H9 (cell line): ENCODE results near the gene TANGO6. TPM values are rescaled to one million over a fixed set of nuclear protein-coding genes. Genes with fewer than 3 reads are reported as not detected.

ENCODE experiments used
- DNase-seq: peaks from one replicate; pipeline ENCODE4 v3.0.0-alpha.2; 2017
- H2AFZ ChIP-seq: one replicate; pipeline ENCODE4 v1.6.1; 2013; ENCODE audit warnings: mild to moderate bottlenecking, low read length, control low read depth, moderate library complexity
- H2AK5ac ChIP-seq: 2 replicates; pipeline ENCODE4 v1.6.1; 2013; ENCODE audit warnings: low read length, control low read depth, mixed read lengths; ENCODE audit not compliant: insufficient read length
- H2BK120ac ChIP-seq: one replicate; pipeline ENCODE4 v1.6.1; 2013; ENCODE audit warnings: low read depth, mild to moderate bottlenecking, low read length, control low read depth, inconsistent platforms; ENCODE audit not compliant: poor library complexity, severe bottlenecking
- H2BK12ac ChIP-seq: 2 replicates; pipeline ENCODE4 v1.6.1; 2013; ENCODE audit warnings: low read length, control low read depth, mixed read lengths, low read depth; ENCODE audit not compliant: insufficient read length
- H2BK15ac ChIP-seq: 2 replicates; pipeline ENCODE4 v1.6.1; 2013; ENCODE audit warnings: low read depth, low read length, control low read depth
- H2BK20ac ChIP-seq: one replicate; pipeline ENCODE4 v1.6.1; 2013; ENCODE audit warnings: low read depth, mild to moderate bottlenecking, low read length, control low read depth, inconsistent platforms; ENCODE audit not compliant: poor library complexity, severe bottlenecking
- H2BK5ac ChIP-seq: 2 replicates; pipeline ENCODE4 v1.6.1; 2013; ENCODE audit warnings: low read length, control low read depth, mixed read lengths; ENCODE audit not compliant: insufficient read length
- H3K14ac ChIP-seq: 2 replicates; pipeline ENCODE4 v1.6.1; 2013; ENCODE audit warnings: low read length, control low read depth; ENCODE audit not compliant: insufficient read depth
- H3K18ac ChIP-seq: 2 replicates; pipeline ENCODE4 v1.6.1; 2013; ENCODE audit warnings: low read depth, mild to moderate bottlenecking, mixed read lengths, low read length, control low read depth; ENCODE audit not compliant: insufficient read length
- H3K23ac ChIP-seq: 2 replicates; pipeline ENCODE4 v1.6.1; 2013; ENCODE audit warnings: low read length, control low read depth, mixed read lengths, low read depth; ENCODE audit not compliant: insufficient read length
- H3K23me2 ChIP-seq: 2 replicates; pipeline ENCODE4 v1.6.1; 2013; ENCODE audit warnings: low read depth, mild to moderate bottlenecking, mixed read lengths, low read length, control low read depth; ENCODE audit not compliant: insufficient read length, poor library complexity, severe bottlenecking
- H3K27ac ChIP-seq: 2 replicates; pipeline ENCODE4 v1.5.1; 2013; ENCODE audit warnings: low read length, control low read depth, mixed read lengths, low read depth; ENCODE audit not compliant: insufficient read length
- H3K27me3 ChIP-seq: 2 replicates; pipeline ENCODE4 v1.6.1; 2013; ENCODE audit warnings: low read length, control low read depth, inconsistent platforms; ENCODE audit not compliant: insufficient read depth
- H3K4ac ChIP-seq: 2 replicates; pipeline ENCODE4 v1.6.1; 2013; ENCODE audit warnings: low read depth, mild to moderate bottlenecking, control low read depth, inconsistent platforms, low read length, moderate library complexity
- H3K4me1 ChIP-seq: 2 replicates; pipeline ENCODE4 v1.6.1; 2013; ENCODE audit warnings: low read length, control low read depth, inconsistent platforms; ENCODE audit not compliant: insufficient read depth
- H3K4me2 ChIP-seq: 2 replicates; pipeline ENCODE4 v1.6.1; 2013; ENCODE audit warnings: low read length, control low read depth, mixed read lengths; ENCODE audit not compliant: insufficient read length, insufficient read depth
- H3K56ac ChIP-seq: 2 replicates; pipeline ENCODE4 v1.6.1; 2013; ENCODE audit warnings: low read depth, mild to moderate bottlenecking, mixed read lengths, low read length, control low read depth; ENCODE audit not compliant: insufficient read length
- H3K79me1 ChIP-seq: 2 replicates; pipeline ENCODE4 v1.6.1; 2013; ENCODE audit warnings: low read depth, mild to moderate bottlenecking, moderate library complexity, low read length, control low read depth, inconsistent platforms; ENCODE audit not compliant: insufficient read depth, poor library complexity, severe bottlenecking
- H3K79me2 ChIP-seq: 2 replicates; pipeline ENCODE4 v1.6.1; 2013; ENCODE audit warnings: low read length, control low read depth, inconsistent platforms; ENCODE audit not compliant: insufficient read depth
- H3K9ac ChIP-seq: 2 replicates; pipeline ENCODE4 v1.6.1; 2013; ENCODE audit warnings: low read length, control low read depth, mixed read lengths; ENCODE audit not compliant: insufficient read length; ENCODE audit errors: extremely low read depth
- H3K9me3 ChIP-seq: one replicate; pipeline ENCODE4 v1.6.1; 2013; ENCODE audit warnings: low read depth, low read length, inconsistent platforms; ENCODE audit not compliant: control insufficient read depth
- H3T11ph ChIP-seq: one replicate; pipeline ENCODE4 v1.6.1; 2013; ENCODE audit warnings: mild to moderate bottlenecking, low read length, control low read depth, inconsistent platforms
- H4K20me1 ChIP-seq: one replicate; pipeline ENCODE4 v1.6.1; 2013; ENCODE audit not compliant: control insufficient read depth, insufficient read length, insufficient read depth
- H4K5ac ChIP-seq: 2 replicates; pipeline ENCODE4 v1.6.1; 2013; ENCODE audit warnings: low read depth, mild to moderate bottlenecking, mixed read lengths, low read length, control low read depth; ENCODE audit not compliant: insufficient read length
- H4K8ac ChIP-seq: replicated peaks from 2 replicates; pipeline ENCODE4 v1.6.1; 2013; ENCODE audit warnings: low read length, control low read depth, mixed read lengths, low read depth; ENCODE audit not compliant: insufficient read length
- H4K91ac ChIP-seq: 2 replicates; pipeline ENCODE4 v1.6.1; 2013; ENCODE audit warnings: low read depth, mild to moderate bottlenecking, moderate library complexity, mixed read lengths, low read length, control low read depth; ENCODE audit not compliant: insufficient read length
- H3K27ac Mint-ChIP-seq, 3 experiments: 2 replicates in 2 of 3; 3 replicates in 1 of 3; pipeline ENCODE4 v1.8.0; 2020 to 2021; ENCODE audit warnings: mixed read lengths in 3 of 3, mild to moderate bottlenecking in 1 of 3, moderate library complexity in 1 of 3
- H3K27me3 Mint-ChIP-seq: 2 replicates; pipeline ENCODE4 v1.8.0; 2021; ENCODE audit warnings: low read depth, mild to moderate bottlenecking, moderate library complexity, mixed read lengths
- H3K36me3 Mint-ChIP-seq, 3 experiments: 2 replicates in 2 of 3; 3 replicates in 1 of 3; pipeline ENCODE4 v1.8.0; 2020 to 2021; ENCODE audit warnings: low read depth in 3 of 3, mixed read lengths in 3 of 3; ENCODE audit not compliant: insufficient read depth in 1 of 3
- H3K4me1 Mint-ChIP-seq, 2 experiments: 2 replicates each; pipeline ENCODE4 v1.8.0; 2020; ENCODE audit warnings: mixed read lengths in 2 of 2
- H3K4me3 Mint-ChIP-seq, 2 experiments: 2 replicates in 1 of 2; 3 replicates in 1 of 2; pipeline ENCODE4 v1.8.0; 2020 to 2021; ENCODE audit warnings: mild to moderate bottlenecking in 2 of 2, mixed read lengths in 2 of 2, moderate library complexity in 1 of 2
- H3K9me3 Mint-ChIP-seq, 2 experiments: 2 replicates in 1 of 2; 3 replicates in 1 of 2; pipeline ENCODE4 v1.8.0; 2020; ENCODE audit warnings: mild to moderate bottlenecking in 2 of 2, mixed read lengths in 2 of 2, moderate library complexity in 1 of 2
- WGBS: extraction: QIAGEN DNeasy Blood & Tissue Kit; methylation state at CpG from one replicate; pipeline ENCODE4 v1.1.7; 2013; ENCODE audit warnings: missing lambda C conversion rate, low lambda C conversion rate, mixed read lengths; ENCODE audit not compliant: insufficient read length; ENCODE audit errors: extremely low coverage; 5-methylcytosine and 5-hydroxymethylcytosine counted together
- total RNA-seq: library from RNA; stranded (reverse); gene quantifications from 2 replicates; pipeline ENCODE4 v1.2.1, GENCODE V29; 2021
- TF ChIP-seq, protein P1 (sequence below): fragments of 200-600 bp; sonication (generic); conservative IDR thresholded peaks from 3 replicates; pipeline ENCODE4 v1.8.0; 2021; ENCODE audit warnings: antibody characterized with exemption, mild to moderate bottlenecking

The TANGO6 gene
- total RNA-seq, 1 experiment from 2014 or later: 12.0 TPM

DNA sequence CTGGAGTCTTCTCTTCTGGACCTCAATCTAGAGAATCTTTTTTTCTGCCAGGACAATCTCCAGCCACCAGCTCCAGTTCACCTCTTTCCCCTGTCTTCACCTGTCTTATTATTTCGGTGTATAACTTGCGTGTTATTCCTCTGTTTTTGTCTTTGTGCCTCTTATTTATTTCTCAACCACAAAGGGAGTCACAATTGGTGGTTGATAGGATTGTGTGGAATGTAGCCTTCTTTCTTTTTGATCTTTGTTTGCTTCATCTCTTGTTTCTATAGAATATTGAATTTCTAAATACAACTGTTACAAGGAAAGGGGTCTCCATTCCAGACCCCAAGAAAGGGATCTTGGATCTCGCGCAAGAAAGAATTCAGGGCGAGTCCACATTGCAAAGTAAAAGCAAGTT, 226.2 kb downstream of the TANGO6 start:
- Histone ChIP-seq H3K56ac (no peak overlapping the region), H3K4me2 (no peak overlapping the region), H3K14ac (no peak overlapping the region), H2AK5ac (no peak overlapping the region), H3K4me1 (peaks cover 21% of the 10 kb centered on the region; the same call in 1 of the 2 replicates), H4K91ac (no peak overlapping the region), H3K79me1 (no peaks in the 10 kb centered on the region), H3K9me3 (no peaks in the 10 kb centered on the region), H2BK12ac (no peak overlapping the region), H3T11ph (no peak overlapping the region), H3K18ac (no peak overlapping the region), H3K27ac (no peak overlapping the region), H3K23ac (no peak overlapping the region), H3K9ac (no peak overlapping the region), H3K4ac (no peak overlapping the region), H3K23me2 (no peaks in the 10 kb centered on the region), H3K79me2 (no peaks in the 10 kb centered on the region), H3K27me3 (no peaks in the 10 kb centered on the region), H4K8ac (no peak overlapping the region), H2BK20ac (no peak overlapping the region), H4K20me1 (no peaks in the 10 kb centered on the region), H2AFZ (no peak overlapping the region), H2BK5ac (no peak overlapping the region), H2BK120ac (no peak overlapping the region), H4K5ac (no peak overlapping the region), H2BK15ac (no peak overlapping the region)
- TF ChIP-seq, protein P1, sequence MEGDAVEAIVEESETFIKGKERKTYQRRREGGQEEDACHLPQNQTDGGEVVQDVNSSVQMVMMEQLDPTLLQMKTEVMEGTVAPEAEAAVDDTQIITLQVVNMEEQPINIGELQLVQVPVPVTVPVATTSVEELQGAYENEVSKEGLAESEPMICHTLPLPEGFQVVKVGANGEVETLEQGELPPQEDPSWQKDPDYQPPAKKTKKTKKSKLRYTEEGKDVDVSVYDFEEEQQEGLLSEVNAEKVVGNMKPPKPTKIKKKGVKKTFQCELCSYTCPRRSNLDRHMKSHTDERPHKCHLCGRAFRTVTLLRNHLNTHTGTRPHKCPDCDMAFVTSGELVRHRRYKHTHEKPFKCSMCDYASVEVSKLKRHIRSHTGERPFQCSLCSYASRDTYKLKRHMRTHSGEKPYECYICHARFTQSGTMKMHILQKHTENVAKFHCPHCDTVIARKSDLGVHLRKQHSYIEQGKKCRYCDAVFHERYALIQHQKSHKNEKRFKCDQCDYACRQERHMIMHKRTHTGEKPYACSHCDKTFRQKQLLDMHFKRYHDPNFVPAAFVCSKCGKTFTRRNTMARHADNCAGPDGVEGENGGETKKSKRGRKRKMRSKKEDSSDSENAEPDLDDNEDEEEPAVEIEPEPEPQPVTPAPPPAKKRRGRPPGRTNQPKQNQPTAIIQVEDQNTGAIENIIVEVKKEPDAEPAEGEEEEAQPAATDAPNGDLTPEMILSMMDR: no peak
- no peak for DNase-seq
- Mint-ChIP-seq H3K36me3 (0 out of 7 replicates have a peak, but pooled peaks cover 0 to 2% (median 0%) of the 10 kb centered on the region in 3 experiments), H3K4me1 (peaks cover 40 to 50% of the 10 kb centered on the region in 2 experiments), H3K4me3 (no peak overlapping the region), H3K27ac (peak overlapping the region in 1 of 3 experiments; percentile 36; a peak in 1 of 7 replicates), H3K27me3 (peaks cover 2% of the 10 kb centered on the region), H3K9me3 (no peaks in the 10 kb centered on the region)
- WGBS: no CpG with 5 or more reads among the region's 5 CpGs
